GM12878 (cell line): ENCODE measurements around the gene MDGA2. TPM values are rescaled to one million over a fixed set of nuclear protein-coding genes. Genes with fewer than 3 reads are reported as not detected.

Experiments
- ATAC-seq: fragments of 200-7000 bp; cut with Tn5 transposase; 3 replicates; pipeline ENCODE4 v1.9.1; 2020; ENCODE audit warnings: mild to moderate bottlenecking, moderate library complexity
- BruUV-seq: library from RNA; stranded (reverse); fragments of 400-500 nt; replicated peaks from 2 replicates; lab custom pipeline; 2021; lab: Mats Ljungman, UMichigan
- CTCF ChIA-PET: fragments of 300-600 bp; sonication (Branson Sonifier 250); formaldehyde crosslinking; extraction: SDS; loops from one replicate; lab custom pipeline; 2021; ENCODE audit warnings: inconsistent platforms; lab: Yijun Ruan, JAX
- POLR2A ChIA-PET: fragments of 350-600 bp; formaldehyde crosslinking; extraction: SDS; loops from one replicate; lab custom pipeline; 2021; ENCODE audit warnings: inconsistent platforms; lab: Charles Lee
- RAD21 ChIA-PET: fragments of 300-600 bp; sonication (Branson Sonifier 250); formaldehyde crosslinking; loops from one replicate; lab custom pipeline; 2023; ENCODE audit warnings: antibody characterized with exemption; ENCODE audit not compliant: unreplicated experiment; lab: Charles Lee
- SMC1A ChIA-PET: fragments of 300-600 bp; sonication (Branson Sonifier 250); formaldehyde crosslinking; loops from one replicate; lab custom pipeline; 2023; ENCODE audit not compliant: unreplicated experiment, uncharacterized antibody; lab: Charles Lee
- DNase-seq: peaks from one replicate; pipeline ENCODE4 v3.0.0-alpha.2; 2011; ENCODE audit warnings: low read depth, low spot score
- FAIRE-seq: peaks from 3 replicates; lab custom pipeline; 2011; peaks lifted over from hg19 to GRCh38; lab: Jason Lieb, UNC
- H2AFZ ChIP-seq: 2 replicates; pipeline ENCODE4 v1.6.0; 2011; ENCODE audit warnings: low read depth, low read length, control low read depth; ENCODE audit not compliant: control insufficient read depth
- H3K27ac ChIP-seq: 2 replicates; pipeline ENCODE4 v1.5.1; 2011; ENCODE audit warnings: control low read depth; ENCODE audit not compliant: control insufficient read depth, insufficient read depth
- H3K27me3 ChIP-seq, 2 experiments: replicated peaks in 1 of 2; 2 replicates each; pipeline versions ENCODE4 v1.6.0 to v1.6.1; 2011; ENCODE audit warnings: low read length in 1 of 2; ENCODE audit not compliant: control insufficient read depth in 2 of 2, insufficient read depth in 2 of 2
- H3K36me3 ChIP-seq, 2 experiments: 2 replicates each; pipeline ENCODE4 v1.5.1; 2011; ENCODE audit warnings: low read length in 1 of 2; ENCODE audit not compliant: control insufficient read depth in 2 of 2, insufficient read depth in 2 of 2
- H3K4me1 ChIP-seq: 2 replicates; pipeline ENCODE4 v1.6.1; 2011; ENCODE audit warnings: mild to moderate bottlenecking, low read length, moderate library complexity, mixed read lengths; ENCODE audit not compliant: control insufficient read depth, insufficient read depth
- H3K4me2 ChIP-seq: 2 replicates; pipeline ENCODE4 v1.6.0; 2011; ENCODE audit warnings: control low read depth; ENCODE audit not compliant: control insufficient read depth, insufficient read depth
- H3K4me3 ChIP-seq: fragments of 200-600 bp; sonication (generic); 2 replicates; pipeline ENCODE4 v1.5.1; 2016
- H3K79me2 ChIP-seq: 2 replicates; pipeline ENCODE4 v1.6.0; 2011; ENCODE audit warnings: low read length; ENCODE audit not compliant: control insufficient read depth, insufficient read depth
- H3K9ac ChIP-seq: 2 replicates; pipeline ENCODE4 v1.8.0; 2011; ENCODE audit warnings: low read length, control low read depth, mixed read lengths; ENCODE audit not compliant: control insufficient read depth, insufficient read depth
- H3K9me3 ChIP-seq: replicated peaks from 3 replicates; pipeline ENCODE4 v1.5.1; 2011; ENCODE audit warnings: mild to moderate bottlenecking, low read length; ENCODE audit not compliant: control insufficient read depth, insufficient read depth
- H4K20me1 ChIP-seq: 2 replicates; pipeline ENCODE4 v1.6.0; 2011; ENCODE audit not compliant: control insufficient read depth, insufficient read depth
- KAT2A ChIP-seq: conservative IDR thresholded peaks from 2 replicates; pipeline ENCODE4 v1.6.1; 2011; ENCODE audit warnings: low read depth, low read length; ENCODE audit not compliant: control insufficient read depth
- MEF2A ChIP-seq: IDR thresholded peaks from 2 replicates; pipeline ENCODE4 v1.6.1; 2011; ENCODE audit warnings: low read depth, mild to moderate bottlenecking, low read length, moderate library complexity; ENCODE audit not compliant: insufficient read depth
- NKRF ChIP-seq: fragments of 450-650 bp; conservative IDR thresholded peaks from 2 replicates; pipeline ENCODE4 v1.6.1; 2017; ENCODE audit warnings: mild to moderate bottlenecking, moderate library complexity
- REST ChIP-seq: IDR thresholded peaks from 2 replicates; pipeline ENCODE4 v1.6.1; 2012; ENCODE audit warnings: mild to moderate bottlenecking, low read depth, low read length
- SKIL ChIP-seq: fragments of 450-650 bp; IDR thresholded peaks from 2 replicates; pipeline ENCODE4 v1.6.1; 2017; ENCODE audit warnings: mild to moderate bottlenecking, low read depth, inconsistent platforms; ENCODE audit not compliant: poor library complexity, severe bottlenecking
- ZNF592 ChIP-seq: fragments of 450-650 bp; IDR thresholded peaks from 2 replicates; pipeline ENCODE4 v1.6.1; 2017; ENCODE audit warnings: mild to moderate bottlenecking, moderate library complexity
- WGBS: methylation state at CpG from one replicate; pipeline ENCODE4 v1.1.6; 2016; ENCODE audit warnings: low lambda C conversion rate; ENCODE audit not compliant: insufficient replicate concordance, insufficient coverage; ENCODE audit errors: missing lambda C conversion rate; 5-methylcytosine and 5-hydroxymethylcytosine counted together
- in situ Hi-C: fragments of 300-500 bp; cut with MboI; formaldehyde crosslinking; loops from 9 replicates; pipeline ENCODE4 v1.14.3; 2018; ENCODE audit warnings: mixed read lengths
- intact Hi-C: fragments of 100-400 bp; cut with micrococcal nuclease; formaldehyde crosslinking; loops from one replicate; pipeline ENCODE4 v1.14.2; 2022; ENCODE audit not compliant: unreplicated experiment
- polyA plus RNA-seq, 11 experiments: library from polyadenylated mRNA; depleted of rRNA in 4 of 11; unstranded in 6 of 11; stranded (reverse) in 5 of 11; fragments of >200 nt; fragmentation: Nextera tagmentation in 4 of 11; fragmentation: Illumina TruSeq in 1 of 11; extraction: Ambion mirVana in 4 of 11; extraction: Trizol in 1 of 11; gene quantifications; 1 replicate in 1 of 11; 2 replicates in 10 of 11; pipeline versions ENCODE4 v1.2.1 to v1.2.3, GENCODE V29; 2011 to 2016; ENCODE audit warnings: inconsistent platforms in 2 of 11, missing spikeins in 2 of 11, low read depth in 1 of 11
- total RNA-seq, 4 experiments: library from RNA; depleted of rRNA in 3 of 4; stranded (reverse); fragments of >200 nt in 3 of 4; fragmentation: Illumina TruSeq in 1 of 4; extraction: Trizol in 1 of 4; gene quantifications; 2 replicates each; pipeline versions ENCODE4 v1.2.1 to v1.2.3, GENCODE V29; 2013 to 2021

Gene MDGA2
- total and polyA plus RNA-seq, 10 of the 15 experiments (the other 5 are each of a cell fraction or from before 2014, with no cell fraction given), result not detected

- ChIA-PET RAD21 (no interaction called here), POLR2A (no interaction called here), CTCF (no interaction called here), SMC1A (no interaction called here)
- Histone ChIP-seq H3K4me3 (no peak overlapping the region), H3K36me3 (no peaks in the 10 kb centered on the region), H4K20me1 (no peaks in the 10 kb centered on the region), H3K27ac (no peak overlapping the region), H2AFZ (no peak overlapping the region), H3K9ac (no peak overlapping the region), H3K27me3 (no peaks in the 10 kb centered on the region), H3K4me1 (no peaks in the 10 kb centered on the region), H3K9me3 (no peaks in the 10 kb centered on the region), H3K79me2 (no peaks in the 10 kb centered on the region), H3K4me2 (no peak overlapping the region)
- FAIRE-seq (no peak), DNase-seq (no peak), ATAC-seq (no peak)
- BruUV-seq, result no TSS peak
- 14% methylated on average over 3 of the region's 3 CpGs for WGBS
- intact Hi-C loops (no loop called here), in situ Hi-C loops (no loop called here)
- TF ChIP-seq REST, result no peak
- no peak for TF ChIP-seq NKRF
- no peak for TF ChIP-seq ZNF592
- no peak for TF ChIP-seq KAT2A
- TF ChIP-seq MEF2A, result no peak
- TF ChIP-seq SKIL, result no peak
These were observed 526.7 kb downstream of the MDGA2 start for GRCh38 chr14:47148686-47149085.
